Activated B cell treated with CpG ODN at 0.5 μM for 24 hours (primary cell): ENCODE results near the gene LMNTD1. TPM values are rescaled to one million over a fixed set of nuclear protein-coding genes. Genes with fewer than 3 reads are reported as not detected.
"Not testable (repeated sequence)": the region's sequence is repeated elsewhere in the genome, so short reads cannot be mapped to it uniquely, and the experiment has no call there.

Experiments used
- ATAC-seq: fragments of 200-7000 bp; cut with Tn5 transposase; one replicate; pipeline ENCODE4 v1.10.0; 2021; ENCODE audit warnings: low read depth, mild to moderate bottlenecking, moderate library complexity
- CTCF ChIA-PET: fragments of 350-600 bp; sonication (Branson Sonifier 250); formaldehyde crosslinking; loops from one replicate; lab custom pipeline; 2021; ENCODE audit warnings: antibody characterized with exemption; lab: Charles Lee
- POLR2A ChIA-PET: fragments of 350-600 bp; sonication (Branson Sonifier 250); formaldehyde crosslinking; loops from one replicate; lab custom pipeline; 2021; ENCODE audit warnings: antibody characterized with exemption; lab: Charles Lee
- DNase-seq: peaks from one replicate; pipeline ENCODE4 v3.0.0; 2022
- H3K27ac Mint-ChIP-seq: one replicate; pipeline ENCODE4 v1.8.0; 2020; ENCODE audit warnings: mixed read lengths
- H3K27me3 Mint-ChIP-seq: one replicate; pipeline ENCODE4 v1.8.0; 2021; ENCODE audit warnings: mixed read lengths
- H3K36me3 Mint-ChIP-seq: one replicate; pipeline ENCODE4 v1.8.0; 2021; ENCODE audit warnings: low read depth, mixed read lengths
- H3K4me1 Mint-ChIP-seq: one replicate; pipeline ENCODE4 v1.8.0; 2021; ENCODE audit warnings: mixed read lengths
- H3K4me3 Mint-ChIP-seq: one replicate; pipeline ENCODE4 v1.8.0; 2020; ENCODE audit warnings: mild to moderate bottlenecking, mixed read lengths
- H3K9me3 Mint-ChIP-seq: one replicate; pipeline ENCODE4 v1.8.0; 2020; ENCODE audit warnings: mixed read lengths
- CTCF ChIP-seq: fragments of 200-600 bp; IDR thresholded peaks from one replicate; pipeline ENCODE4 v1.8.0; 2022; ENCODE audit warnings: antibody characterized with exemption, mild to moderate bottlenecking
- intact Hi-C: fragments of 100-400 bp; cut with micrococcal nuclease; formaldehyde crosslinking; loops from one replicate; pipeline ENCODE4 v1.15.1; 2024
- total RNA-seq: library from RNA; stranded (reverse); gene quantifications from 2 replicates; pipeline ENCODE4 v1.2.3, GENCODE V29; 2022

Gene LMNTD1, protein sequence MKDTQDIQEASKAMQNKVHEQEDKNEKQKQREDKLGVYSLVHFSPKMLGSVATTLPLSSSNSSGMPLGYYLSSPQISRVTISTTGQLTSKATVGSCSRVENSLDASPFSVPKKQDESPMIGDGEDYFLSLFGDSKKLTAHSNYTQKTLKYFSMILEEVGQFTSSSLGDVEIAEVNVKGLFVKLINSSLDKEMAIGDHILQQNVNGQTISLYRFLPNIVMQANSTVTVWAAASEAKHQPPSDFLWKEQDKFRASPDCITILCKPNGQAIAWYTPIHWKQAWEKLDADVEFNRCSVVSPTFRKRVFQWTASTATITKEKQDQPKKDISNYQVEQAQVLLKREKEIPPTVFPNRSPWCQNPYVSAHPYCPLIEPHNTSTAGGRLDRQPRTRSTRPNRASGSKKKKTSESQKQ
- not detected in 2 replicates for total RNA-seq

GRCh38 chr12:25553098-25553497 lies at the start of gene LMNTD1:
Gene LMNTD1, minus strand, starts transcription at chr12:25553283. Its CDS starts 324 bp downstream, at chr12:25552959.
- H3K36me3 Mint-ChIP-seq: no peaks in the 10 kb centered on the region
- ChIA-PET CTCF (no interaction called here), POLR2A (interaction anchor here (0.6 kb wide), 1 partner anchor 171 kb away, joined by 3 read pairs; no protein-coding TSS in a partner anchor)
- intact Hi-C loops: no loop called here
- H3K4me1 Mint-ChIP-seq: no peaks in the 10 kb centered on the region
- no peak within 1 kb of the TSS for H3K27ac Mint-ChIP-seq
- H3K4me3 Mint-ChIP-seq: no peak within 1 kb of the TSS
- no peaks in the 10 kb centered on the region for H3K9me3 Mint-ChIP-seq
- DNase-seq (no peak), ATAC-seq (no peak)
- peaks cover 2% of the 10 kb centered on the region for H3K27me3 Mint-ChIP-seq
- TF ChIP-seq CTCF: no peak

GRCh38 chr12:25598956-25599355 lies 45.9 kb upstream of the LMNTD1 start:
- DNase-seq: no peak
- ChIA-PET POLR2A (no interaction called here), CTCF (no interaction called here)
- intact Hi-C loops: no loop called here
- H3K27me3 Mint-ChIP-seq: no peaks in the 10 kb centered on the region
- no peaks in the 10 kb centered on the region for H3K36me3 Mint-ChIP-seq
- no peak for ATAC-seq
- no peak overlapping the region for H3K4me3 Mint-ChIP-seq
- no peak for TF ChIP-seq CTCF
- peaks cover 6% of the 10 kb centered on the region for H3K9me3 Mint-ChIP-seq
- H3K4me1 Mint-ChIP-seq: peaks cover 2% of the 10 kb centered on the region
- no peak overlapping the region for H3K27ac Mint-ChIP-seq

- H3K9me3 Mint-ChIP-seq, H3K4me3 Mint-ChIP-seq, H3K4me1 Mint-ChIP-seq, H3K27ac Mint-ChIP-seq, ATAC-seq, intact Hi-C loops, DNase-seq, POLR2A ChIA-PET, H3K27me3 Mint-ChIP-seq, CTCF ChIA-PET, H3K36me3 Mint-ChIP-seq: not testable (repeated sequence)
These were observed 42.4 kb upstream of the LMNTD1 start for GRCh38 chr12:25595496-25595895.

DNA sequence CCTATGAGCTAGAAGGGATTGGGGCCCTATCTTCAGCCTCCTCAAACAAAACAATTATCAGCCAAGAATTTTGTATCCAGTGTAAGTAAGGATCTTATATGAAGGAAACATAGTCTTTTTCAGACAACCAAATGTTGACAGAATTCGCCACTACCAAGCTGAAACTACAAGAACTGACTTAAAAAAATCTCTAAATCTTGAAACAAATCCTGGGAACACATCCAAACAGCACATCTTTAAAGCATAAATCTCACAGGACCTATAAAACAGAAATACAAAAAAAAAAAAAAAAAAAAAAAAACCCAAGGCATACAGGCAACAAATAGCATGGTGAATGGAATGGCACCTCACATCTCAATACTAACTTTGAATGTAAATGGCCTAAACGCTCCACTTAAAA lies 41.3 kb upstream of the LMNTD1 start:
- no peak for TF ChIP-seq CTCF
- DNase-seq (no peak), ATAC-seq (no peak)
- CTCF ChIA-PET: no interaction called here
- Mint-ChIP-seq H3K27me3 (no peaks in the 10 kb centered on the region), H3K36me3 (no peaks in the 10 kb centered on the region), H3K4me1 (peaks cover 2% of the 10 kb centered on the region), H3K27ac (no peak overlapping the region), H3K9me3 (no peaks in the 10 kb centered on the region), H3K4me3 (no peak overlapping the region)
- intact Hi-C loops: no loop called here
- POLR2A ChIA-PET: no interaction called here

GRCh38 chr12:25592725-25593495 lies 39.8 kb upstream of the LMNTD1 start:
- no peaks in the 10 kb centered on the region for H3K9me3 Mint-ChIP-seq
- CTCF ChIA-PET: no interaction called here
- no peaks in the 10 kb centered on the region for H3K36me3 Mint-ChIP-seq
- H3K27ac Mint-ChIP-seq: no peak overlapping the region
- H3K27me3 Mint-ChIP-seq: no peaks in the 10 kb centered on the region
- intact Hi-C loops: no loop called here
- ATAC-seq: no peak
- no peak for DNase-seq
- H3K4me3 Mint-ChIP-seq: no peak overlapping the region
- no peak for TF ChIP-seq CTCF
- POLR2A ChIA-PET: no interaction called here
- peaks cover 2% of the 10 kb centered on the region for H3K4me1 Mint-ChIP-seq
